Myometrial cell (primary cell): ENCODE results near the gene RER1. TPM values are rescaled to one million over a fixed set of nuclear protein-coding genes. Genes with fewer than 3 reads are reported as not detected.

Source experiments
- total RNA-seq: library from RNA; depleted of rRNA; stranded (reverse); fragments of >200 nt; gene quantifications from 2 replicates; pipeline ENCODE4 v1.2.3, GENCODE V29; 2015

Gene RER1
- 111 and 126 TPM in 2 replicates for total RNA-seq

GRCh38 chr1:2391041-2391930 is at the start of gene RER1, which contains the start of gene MORN1:
Gene RER1 (plus strand): TSS chr1:2391841. CDS start chr1:2395791, 3,950 bp downstream.
Gene MORN1 (minus strand): TSS chr1:2391554. CDS start chr1:2391533, 21 bp downstream.

GRCh38 chr1:2412395-2412772 is 20.7 kb downstream of the RER1 start, which contains the start of gene PEX10:
Gene PEX10 (minus strand): TSS chr1:2412564. CDS start chr1:2412502, 62 bp downstream.

Other genes starting within 250 kb of the RER1 start
- 53.0 and 62.4 TPM in 2 replicates for gene FAAP20, start 197.1 kb upstream of the RER1 start, total RNA-seq
- 12.9 and 13.3 TPM in 2 replicates for gene SKI, start 163.5 kb upstream of the RER1 start, total RNA-seq
- 6.7 and 11.5 TPM in 2 replicates for gene MORN1, start 287 bp upstream of the RER1 start, total RNA-seq
- 29.4 and 37.9 TPM in 2 replicates for gene PEX10, start 20.7 kb downstream of the RER1 start, total RNA-seq
- not detected in 2 replicates for gene PLCH2, start 84.4 kb downstream of the RER1 start, total RNA-seq
- gene PANK4, start 134.8 kb downstream of the RER1 start, total RNA-seq = 37.9 and 39.8 TPM in 2 replicates
- gene HES5, start 138.4 kb downstream of the RER1 start, total RNA-seq = not detected in 2 replicates
- 20.2 and 25.9 TPM in 2 replicates for gene TNFRSF14, start 164.5 kb downstream of the RER1 start, total RNA-seq
- gene PRXL2B, start 194.9 kb downstream of the RER1 start, total RNA-seq = 20.4 and 23.1 TPM in 2 replicates
- gene MMEL1, start 241.2 kb downstream of the RER1 start, total RNA-seq = not detected in 2 replicates